CD4-positive, alpha-beta T cell treated with Interleukin-6 for 4 hours (primary cell): ENCODE results near the gene FHOD3.

Experiments
- DNase-seq: peaks from one replicate; pipeline ENCODE4 v3.0.0-alpha.2; 2020; ENCODE audit warnings: mixed read lengths

The FHOD3 gene

GRCh38 chr18:36415171-36415570 is 117.7 kb downstream of the FHOD3 start:
- DNase-seq: no peak

GRCh38 chr18:36415625-36416024 is 118.1 kb downstream of the FHOD3 start:
- DNase-seq: no peak

GRCh38 chr18:36419188-36419899 is 121.8 kb downstream of the FHOD3 start:
- DNase-seq: no peak

GRCh38 chr18:36419900-36420531 is 122.5 kb downstream of the FHOD3 start:
- DNase-seq: no peak

- DNase-seq: no peak
Observed at GRCh38 chr18:36420826-36421225, 123.3 kb downstream of the FHOD3 start.

GRCh38 chr18:36424741-36425142 is 127.2 kb downstream of the FHOD3 start:
- DNase-seq: no peak

- DNase-seq: no peak
Observed at GRCh38 chr18:36427369-36427768, 129.9 kb downstream of the FHOD3 start.

GRCh38 chr18:36427831-36428230 is 130.3 kb downstream of the FHOD3 start:
- DNase-seq: no peak

GRCh38 chr18:36428431-36429029 is 131.0 kb downstream of the FHOD3 start:
- DNase-seq: no peak

- no peak for DNase-seq
Observed at GRCh38 chr18:36432880-36433555, 135.5 kb downstream of the FHOD3 start.

GRCh38 chr18:36436387-36436786 is 138.9 kb downstream of the FHOD3 start:
- DNase-seq: no peak

- DNase-seq: no peak
Observed at GRCh38 chr18:36440614-36441013, 143.1 kb downstream of the FHOD3 start.

GRCh38 chr18:36441426-36442240 is 144.1 kb downstream of the FHOD3 start:
- no peak for DNase-seq

GRCh38 chr18:36442717-36443116 is 145.2 kb downstream of the FHOD3 start:
- no peak for DNase-seq

- DNase-seq: no peak
Observed at GRCh38 chr18:36446059-36446458, 148.5 kb downstream of the FHOD3 start.

GRCh38 chr18:36448384-36449290 is 151.1 kb downstream of the FHOD3 start:
- DNase-seq: no peak

GRCh38 chr18:36449451-36449850 is 151.9 kb downstream of the FHOD3 start:
- no peak for DNase-seq

- no peak for DNase-seq
Observed at GRCh38 chr18:36450264-36450663, 152.8 kb downstream of the FHOD3 start.

GRCh38 chr18:36451454-36452251 is 154.1 kb downstream of the FHOD3 start:
- DNase-seq: no peak

GRCh38 chr18:36454245-36454644 is 156.7 kb downstream of the FHOD3 start:
- DNase-seq: no peak
